ENCODE measurements around the gene NRG4. TPM values are rescaled to one million over a fixed set of nuclear protein-coding genes. Genes with fewer than 3 reads are reported as not detected.

Gene NRG4
- total RNA-seq, 1 experiment from 2014 or later, result 0.55 TPM

DNA sequence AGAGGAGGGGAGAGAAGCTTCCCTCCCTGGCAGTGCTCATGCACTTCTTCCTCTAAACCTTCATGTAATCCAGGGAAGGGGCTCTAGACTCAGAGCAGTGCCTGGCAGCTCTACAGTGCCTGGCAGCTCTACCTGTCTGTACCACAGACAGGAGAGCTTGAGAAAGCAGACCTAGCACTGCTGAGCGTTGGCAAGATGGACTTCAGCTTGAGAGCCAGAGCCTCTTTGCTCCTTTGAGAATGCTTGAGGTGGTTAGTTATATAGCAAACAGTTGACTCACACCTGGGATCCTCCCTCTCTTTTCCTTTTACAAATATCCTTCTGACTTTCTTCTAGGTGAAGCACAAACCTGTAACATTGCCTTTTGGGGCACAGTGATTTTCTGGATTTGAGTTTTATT, 87.6 kb downstream of the NRG4 start:
- TF ChIP-seq, protein P1, sequence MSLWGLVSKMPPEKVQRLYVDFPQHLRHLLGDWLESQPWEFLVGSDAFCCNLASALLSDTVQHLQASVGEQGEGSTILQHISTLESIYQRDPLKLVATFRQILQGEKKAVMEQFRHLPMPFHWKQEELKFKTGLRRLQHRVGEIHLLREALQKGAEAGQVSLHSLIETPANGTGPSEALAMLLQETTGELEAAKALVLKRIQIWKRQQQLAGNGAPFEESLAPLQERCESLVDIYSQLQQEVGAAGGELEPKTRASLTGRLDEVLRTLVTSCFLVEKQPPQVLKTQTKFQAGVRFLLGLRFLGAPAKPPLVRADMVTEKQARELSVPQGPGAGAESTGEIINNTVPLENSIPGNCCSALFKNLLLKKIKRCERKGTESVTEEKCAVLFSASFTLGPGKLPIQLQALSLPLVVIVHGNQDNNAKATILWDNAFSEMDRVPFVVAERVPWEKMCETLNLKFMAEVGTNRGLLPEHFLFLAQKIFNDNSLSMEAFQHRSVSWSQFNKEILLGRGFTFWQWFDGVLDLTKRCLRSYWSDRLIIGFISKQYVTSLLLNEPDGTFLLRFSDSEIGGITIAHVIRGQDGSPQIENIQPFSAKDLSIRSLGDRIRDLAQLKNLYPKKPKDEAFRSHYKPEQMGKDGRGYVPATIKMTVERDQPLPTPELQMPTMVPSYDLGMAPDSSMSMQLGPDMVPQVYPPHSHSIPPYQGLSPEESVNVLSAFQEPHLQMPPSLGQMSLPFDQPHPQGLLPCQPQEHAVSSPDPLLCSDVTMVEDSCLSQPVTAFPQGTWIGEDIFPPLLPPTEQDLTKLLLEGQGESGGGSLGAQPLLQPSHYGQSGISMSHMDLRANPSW (CRISPR knock-in tag; conservative IDR thresholded peaks at IDR 0.05; ENCODE audit: low read depth), result no peak
- no peak for TF ChIP-seq CREB1 (CRISPR knock-in tag; IDR thresholded peaks at IDR 0.05)
- TF ChIP-seq, protein P2, sequence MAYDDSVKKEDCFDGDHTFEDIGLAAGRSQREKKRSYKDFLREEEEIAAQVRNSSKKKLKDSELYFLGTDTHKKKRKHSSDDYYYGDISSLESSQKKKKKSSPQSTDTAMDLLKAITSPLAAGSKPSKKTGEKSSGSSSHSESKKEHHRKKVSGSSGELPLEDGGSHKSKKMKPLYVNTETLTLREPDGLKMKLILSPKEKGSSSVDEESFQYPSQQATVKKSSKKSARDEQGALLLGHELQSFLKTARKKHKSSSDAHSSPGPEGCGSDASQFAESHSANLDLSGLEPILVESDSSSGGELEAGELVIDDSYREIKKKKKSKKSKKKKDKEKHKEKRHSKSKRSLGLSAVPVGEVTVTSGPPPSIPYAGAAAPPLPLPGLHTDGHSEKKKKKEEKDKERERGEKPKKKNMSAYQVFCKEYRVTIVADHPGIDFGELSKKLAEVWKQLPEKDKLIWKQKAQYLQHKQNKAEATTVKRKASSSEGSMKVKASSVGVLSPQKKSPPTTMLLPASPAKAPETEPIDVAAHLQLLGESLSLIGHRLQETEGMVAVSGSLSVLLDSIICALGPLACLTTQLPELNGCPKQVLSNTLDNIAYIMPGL (CRISPR knock-in tag; IDR thresholded peaks at IDR 0.05), result no peak
- TF ChIP-seq, protein P3, sequence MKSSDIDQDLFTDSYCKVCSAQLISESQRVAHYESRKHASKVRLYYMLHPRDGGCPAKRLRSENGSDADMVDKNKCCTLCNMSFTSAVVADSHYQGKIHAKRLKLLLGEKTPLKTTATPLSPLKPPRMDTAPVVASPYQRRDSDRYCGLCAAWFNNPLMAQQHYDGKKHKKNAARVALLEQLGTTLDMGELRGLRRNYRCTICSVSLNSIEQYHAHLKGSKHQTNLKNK (CRISPR knock-in tag; IDR thresholded peaks at IDR 0.05), result no peak
- no peak for TF ChIP-seq ZBTB21 (CRISPR knock-in tag; IDR thresholded peaks at IDR 0.05; ENCODE audit: borderline replicate concordance)
- TF ChIP-seq, protein P4, sequence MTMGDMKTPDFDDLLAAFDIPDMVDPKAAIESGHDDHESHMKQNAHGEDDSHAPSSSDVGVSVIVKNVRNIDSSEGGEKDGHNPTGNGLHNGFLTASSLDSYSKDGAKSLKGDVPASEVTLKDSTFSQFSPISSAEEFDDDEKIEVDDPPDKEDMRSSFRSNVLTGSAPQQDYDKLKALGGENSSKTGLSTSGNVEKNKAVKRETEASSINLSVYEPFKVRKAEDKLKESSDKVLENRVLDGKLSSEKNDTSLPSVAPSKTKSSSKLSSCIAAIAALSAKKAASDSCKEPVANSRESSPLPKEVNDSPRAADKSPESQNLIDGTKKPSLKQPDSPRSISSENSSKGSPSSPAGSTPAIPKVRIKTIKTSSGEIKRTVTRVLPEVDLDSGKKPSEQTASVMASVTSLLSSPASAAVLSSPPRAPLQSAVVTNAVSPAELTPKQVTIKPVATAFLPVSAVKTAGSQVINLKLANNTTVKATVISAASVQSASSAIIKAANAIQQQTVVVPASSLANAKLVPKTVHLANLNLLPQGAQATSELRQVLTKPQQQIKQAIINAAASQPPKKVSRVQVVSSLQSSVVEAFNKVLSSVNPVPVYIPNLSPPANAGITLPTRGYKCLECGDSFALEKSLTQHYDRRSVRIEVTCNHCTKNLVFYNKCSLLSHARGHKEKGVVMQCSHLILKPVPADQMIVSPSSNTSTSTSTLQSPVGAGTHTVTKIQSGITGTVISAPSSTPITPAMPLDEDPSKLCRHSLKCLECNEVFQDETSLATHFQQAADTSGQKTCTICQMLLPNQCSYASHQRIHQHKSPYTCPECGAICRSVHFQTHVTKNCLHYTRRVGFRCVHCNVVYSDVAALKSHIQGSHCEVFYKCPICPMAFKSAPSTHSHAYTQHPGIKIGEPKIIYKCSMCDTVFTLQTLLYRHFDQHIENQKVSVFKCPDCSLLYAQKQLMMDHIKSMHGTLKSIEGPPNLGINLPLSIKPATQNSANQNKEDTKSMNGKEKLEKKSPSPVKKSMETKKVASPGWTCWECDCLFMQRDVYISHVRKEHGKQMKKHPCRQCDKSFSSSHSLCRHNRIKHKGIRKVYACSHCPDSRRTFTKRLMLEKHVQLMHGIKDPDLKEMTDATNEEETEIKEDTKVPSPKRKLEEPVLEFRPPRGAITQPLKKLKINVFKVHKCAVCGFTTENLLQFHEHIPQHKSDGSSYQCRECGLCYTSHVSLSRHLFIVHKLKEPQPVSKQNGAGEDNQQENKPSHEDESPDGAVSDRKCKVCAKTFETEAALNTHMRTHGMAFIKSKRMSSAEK (CRISPR knock-in tag; IDR thresholded peaks at IDR 0.05; ENCODE audit: borderline replicate concordance), result no peak
- TF ChIP-seq TCF7 (CRISPR knock-in tag; IDR thresholded peaks at IDR 0.05; ENCODE audit: low read depth), result no peak
- TF ChIP-seq NR3C1 (CRISPR knock-in tag; conservative IDR thresholded peaks at IDR 0.05; ENCODE audit: low read depth), result no peak
- TF ChIP-seq TEAD4 (CRISPR knock-in tag; IDR thresholded peaks at IDR 0.05), result no peak
- TF ChIP-seq, protein P5, sequence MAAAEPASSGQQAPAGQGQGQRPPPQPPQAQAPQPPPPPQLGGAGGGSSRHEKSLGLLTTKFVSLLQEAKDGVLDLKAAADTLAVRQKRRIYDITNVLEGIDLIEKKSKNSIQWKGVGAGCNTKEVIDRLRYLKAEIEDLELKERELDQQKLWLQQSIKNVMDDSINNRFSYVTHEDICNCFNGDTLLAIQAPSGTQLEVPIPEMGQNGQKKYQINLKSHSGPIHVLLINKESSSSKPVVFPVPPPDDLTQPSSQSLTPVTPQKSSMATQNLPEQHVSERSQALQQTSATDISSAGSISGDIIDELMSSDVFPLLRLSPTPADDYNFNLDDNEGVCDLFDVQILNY (CRISPR knock-in tag; IDR thresholded peaks at IDR 0.05), result no peak
- TF ChIP-seq, protein P6, sequence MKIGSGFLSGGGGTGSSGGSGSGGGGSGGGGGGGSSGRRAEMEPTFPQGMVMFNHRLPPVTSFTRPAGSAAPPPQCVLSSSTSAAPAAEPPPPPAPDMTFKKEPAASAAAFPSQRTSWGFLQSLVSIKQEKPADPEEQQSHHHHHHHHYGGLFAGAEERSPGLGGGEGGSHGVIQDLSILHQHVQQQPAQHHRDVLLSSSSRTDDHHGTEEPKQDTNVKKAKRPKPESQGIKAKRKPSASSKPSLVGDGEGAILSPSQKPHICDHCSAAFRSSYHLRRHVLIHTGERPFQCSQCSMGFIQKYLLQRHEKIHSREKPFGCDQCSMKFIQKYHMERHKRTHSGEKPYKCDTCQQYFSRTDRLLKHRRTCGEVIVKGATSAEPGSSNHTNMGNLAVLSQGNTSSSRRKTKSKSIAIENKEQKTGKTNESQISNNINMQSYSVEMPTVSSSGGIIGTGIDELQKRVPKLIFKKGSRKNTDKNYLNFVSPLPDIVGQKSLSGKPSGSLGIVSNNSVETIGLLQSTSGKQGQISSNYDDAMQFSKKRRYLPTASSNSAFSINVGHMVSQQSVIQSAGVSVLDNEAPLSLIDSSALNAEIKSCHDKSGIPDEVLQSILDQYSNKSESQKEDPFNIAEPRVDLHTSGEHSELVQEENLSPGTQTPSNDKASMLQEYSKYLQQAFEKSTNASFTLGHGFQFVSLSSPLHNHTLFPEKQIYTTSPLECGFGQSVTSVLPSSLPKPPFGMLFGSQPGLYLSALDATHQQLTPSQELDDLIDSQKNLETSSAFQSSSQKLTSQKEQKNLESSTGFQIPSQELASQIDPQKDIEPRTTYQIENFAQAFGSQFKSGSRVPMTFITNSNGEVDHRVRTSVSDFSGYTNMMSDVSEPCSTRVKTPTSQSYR (CRISPR knock-in tag; IDR thresholded peaks at IDR 0.05), result no peak
- no peak for DNase-seq (ENCODE audit: low spot score)
- Mint-ChIP-seq H3K9me3 (no peaks in the 10 kb centered on the region), H3K4me1 (peaks cover 47% of the 10 kb centered on the region), H3K36me3 (peaks cover 17% of the 10 kb centered on the region), H3K4me3 (no peak overlapping the region), H3K27me3 (ENCODE audit: low read depth) (no peaks in the 10 kb centered on the region), H3K27ac (no peak overlapping the region)
- POLR2A ChIA-PET, result interaction anchor here (1.1 to 1.2 kb wide), 2 partner anchors 22 to 23 kb away, joined by 3 to 4 read pairs; no protein-coding TSS in a partner anchor
- CTCF ChIA-PET, result interaction anchor here (1.0 to 1.9 kb wide), 6 partner anchors 40 to 226 kb away, joined by 3 to 9 read pairs (median 6); partner anchors contain the start of gene TMEM266
- ATAC-seq, result no peak
